HG03139 (cell line): ENCODE measurements around the gene COP1.
"Not testable (repeated sequence)": the region's sequence is repeated elsewhere in the genome, so short reads cannot be mapped to it uniquely, and the experiment has no call there.

Experiments used
- ATAC-seq: cut with Tn5 transposase; IDR thresholded peaks from one replicate; pipeline ENCODE4 v1.9.1; 2021; ENCODE audit not compliant: unreplicated experiment

COP1 gene

GRCh38 chr1:176049582-176049981 is 157.5 kb downstream of the COP1 start:
- ATAC-seq: no peak

GRCh38 chr1:176046926-176047325 is 160.2 kb downstream of the COP1 start:
- no peak for ATAC-seq

GRCh38 chr1:176043537-176043936 is 163.5 kb downstream of the COP1 start:
- ATAC-seq: no peak

- no peak for ATAC-seq
Measured at GRCh38 chr1:176033881-176034280, 173.2 kb downstream of the COP1 start.

- no peak for ATAC-seq
Measured at GRCh38 chr1:176033474-176033873, 173.6 kb downstream of the COP1 start.

GRCh38 chr1:176032040-176032645 is 174.9 kb downstream of the COP1 start:
- ATAC-seq: no peak

GRCh38 chr1:176029609-176030008 is 177.5 kb downstream of the COP1 start:
- no peak for ATAC-seq

GRCh38 chr1:176029155-176029554 is 177.9 kb downstream of the COP1 start:
- ATAC-seq: no peak

- ATAC-seq: not testable (repeated sequence)
Measured at GRCh38 chr1:176027934-176028333, 179.2 kb downstream of the COP1 start.

- ATAC-seq: no peak
Measured at GRCh38 chr1:176022574-176022973, 184.5 kb downstream of the COP1 start.

- no peak for ATAC-seq
Measured at GRCh38 chr1:176017722-176018121, 189.4 kb downstream of the COP1 start.

- ATAC-seq: no peak
Measured at GRCh38 chr1:176009951-176010350, 197.1 kb downstream of the COP1 start.

GRCh38 chr1:176007756-176008389 is 199.2 kb downstream of the COP1 start:
- not testable (repeated sequence) for ATAC-seq

GRCh38 chr1:175994660-175995059 is 212.4 kb downstream of the COP1 start:
- ATAC-seq: not testable (repeated sequence)

GRCh38 chr1:175992825-175993224 is 214.3 kb downstream of the COP1 start:
- not testable (repeated sequence) for ATAC-seq

GRCh38 chr1:175992202-175992601 is 214.9 kb downstream of the COP1 start:
- ATAC-seq: not testable (repeated sequence)

- ATAC-seq: no peak
Measured at GRCh38 chr1:175984813-175985212, 222.3 kb downstream of the COP1 start.

GRCh38 chr1:175984057-175984812 is 222.9 kb downstream of the COP1 start:
- no peak for ATAC-seq

- ATAC-seq: not testable (repeated sequence)
Measured at GRCh38 chr1:175983363-175983762, 223.7 kb downstream of the COP1 start.

GRCh38 chr1:175981128-175981527 is 226.0 kb downstream of the COP1 start:
- ATAC-seq: no peak

- no peak for ATAC-seq
Measured at GRCh38 chr1:175978926-175979325, 228.2 kb downstream of the COP1 start.

GRCh38 chr1:175978476-175978875 is 228.6 kb downstream of the COP1 start:
- no peak for ATAC-seq
